Left kidney (tissue), 2 donors: Measurements from ENCODE around the gene WASF1. TPM values are rescaled to one million over a fixed set of nuclear protein-coding genes. Genes with fewer than 3 reads are reported as not detected.
"Not testable (repeated sequence)": the region's sequence is repeated elsewhere in the genome, so short reads cannot be mapped to it uniquely, and the experiment has no call there.

Source experiments
- DNase-seq: peaks from one replicate; pipeline ENCODE4 v3.0.0-alpha.2; 2013
- polyA plus RNA-seq: library from polyadenylated mRNA; unstranded; fragments of 120-200 nt; gene quantifications from one replicate; pipeline ENCODE4 v1.2.1, GENCODE V29; 2013; ENCODE audit not compliant: insufficient read length

Gene WASF1
- polyA plus RNA-seq, 1 donor, result 56.2 TPM

DNA sequence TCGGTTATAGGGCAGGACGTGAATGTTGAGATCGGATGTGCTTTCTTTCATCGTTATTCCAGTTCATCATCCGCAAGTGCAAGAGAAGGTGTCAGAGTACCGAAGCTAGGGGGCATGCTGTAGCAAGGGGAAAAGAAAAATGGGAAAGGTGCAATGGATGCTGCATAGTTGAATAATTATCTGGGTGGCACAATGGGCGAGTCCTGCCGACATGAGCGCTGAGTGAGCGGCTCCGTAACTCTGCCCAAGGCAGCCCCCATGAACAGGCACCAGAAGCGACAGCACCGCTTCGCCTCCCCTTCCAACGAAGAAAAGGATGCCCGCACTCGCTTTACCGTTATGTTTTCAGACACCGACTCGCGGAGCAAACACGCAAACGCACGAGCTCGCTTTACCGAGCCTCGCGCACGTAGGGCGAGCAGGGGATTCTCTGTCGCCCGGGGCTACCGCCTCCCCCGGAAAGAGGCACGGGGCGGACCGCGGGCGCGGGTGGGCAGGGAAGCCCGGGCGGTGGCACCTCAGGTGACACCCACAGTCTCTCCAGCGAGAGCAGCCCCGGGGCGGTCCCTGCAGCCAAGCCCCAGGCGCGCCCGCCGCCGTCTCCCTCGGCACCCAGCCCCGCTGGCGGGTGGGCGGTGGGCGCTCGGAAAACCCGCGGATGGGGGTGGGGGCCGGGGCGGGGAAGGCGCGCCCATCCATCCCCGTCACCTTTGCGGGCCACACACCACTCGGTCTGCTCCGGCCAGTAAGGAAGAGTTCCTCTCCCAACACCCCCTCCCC, 654 bp downstream of the WASF1 start:
- peak; percentile 67 for DNase-seq

DNA sequence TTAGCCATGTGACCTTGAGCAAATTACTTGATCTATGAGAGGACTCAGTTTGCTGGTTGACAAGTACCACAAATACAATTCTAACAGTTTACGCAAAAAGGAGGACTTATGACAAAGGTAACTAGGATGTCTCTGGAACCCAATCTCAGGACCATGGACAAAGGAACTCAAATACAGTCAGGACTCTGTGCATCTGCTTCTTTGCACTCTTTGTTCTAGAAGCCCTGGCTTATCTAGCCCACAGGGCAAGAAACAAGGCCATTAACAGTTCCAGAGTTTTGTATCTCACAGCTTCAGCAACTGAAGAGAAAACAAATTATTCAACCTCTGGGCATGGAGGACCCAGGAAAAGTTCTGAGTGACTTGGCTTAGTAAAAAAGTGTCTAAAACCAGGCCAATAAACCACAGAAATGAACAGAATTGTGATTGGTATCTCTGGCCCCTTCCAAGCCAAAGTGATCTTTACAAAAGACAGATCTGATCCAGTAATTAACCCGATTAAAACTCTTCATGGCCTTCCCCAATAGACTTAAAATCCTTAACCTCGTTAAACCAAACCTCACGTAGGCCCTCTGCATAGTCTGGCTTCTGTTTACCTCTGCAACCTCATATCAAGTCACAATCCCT, 5.9 kb downstream of the WASF1 start:
- DNase-seq, result no peak

DNA sequence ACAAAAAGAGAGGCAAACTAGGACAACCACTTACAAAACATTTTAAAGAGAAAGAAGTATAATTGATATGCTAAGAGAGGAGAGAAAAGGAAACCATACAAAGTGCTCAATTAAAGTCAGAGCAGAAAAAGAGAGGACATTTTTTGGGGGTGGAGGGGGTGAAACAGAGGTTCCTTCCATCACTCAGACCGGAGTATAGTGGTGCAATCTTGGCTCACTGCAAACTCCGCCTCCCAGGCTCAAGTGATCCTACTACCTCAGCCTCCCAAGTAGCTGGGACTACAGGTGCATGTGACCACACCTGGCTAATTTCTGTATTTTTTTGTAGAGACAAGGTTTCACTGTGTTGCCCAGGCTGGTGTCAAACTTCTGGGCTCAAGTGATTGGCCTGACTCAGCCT, 9.4 kb downstream of the WASF1 start:
- DNase-seq, result no peak

DNA sequence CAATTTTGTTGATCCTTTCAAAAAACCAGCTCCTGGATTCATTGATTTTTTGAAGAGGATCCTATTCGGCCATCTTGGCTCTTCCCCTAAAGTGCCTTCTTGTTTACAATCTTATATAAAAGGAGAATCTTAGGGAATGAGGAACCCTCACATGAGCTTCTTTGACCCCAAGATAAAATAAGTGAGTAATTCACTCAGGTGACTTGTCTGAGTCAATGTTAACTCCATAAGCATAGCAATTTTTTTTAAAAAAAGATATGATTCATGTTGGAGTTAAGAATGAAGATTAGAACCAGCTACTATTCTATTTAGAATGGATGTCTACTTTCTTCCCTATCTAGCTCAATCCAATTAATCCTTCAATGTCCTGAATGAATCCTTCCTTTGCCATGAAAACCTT, 21.0 kb downstream of the WASF1 start:
- DNase-seq, result no peak

- no peak for DNase-seq
Observed at GRCh38 chr6:110147870-110148269, 31.6 kb downstream of the WASF1 start.

DNA sequence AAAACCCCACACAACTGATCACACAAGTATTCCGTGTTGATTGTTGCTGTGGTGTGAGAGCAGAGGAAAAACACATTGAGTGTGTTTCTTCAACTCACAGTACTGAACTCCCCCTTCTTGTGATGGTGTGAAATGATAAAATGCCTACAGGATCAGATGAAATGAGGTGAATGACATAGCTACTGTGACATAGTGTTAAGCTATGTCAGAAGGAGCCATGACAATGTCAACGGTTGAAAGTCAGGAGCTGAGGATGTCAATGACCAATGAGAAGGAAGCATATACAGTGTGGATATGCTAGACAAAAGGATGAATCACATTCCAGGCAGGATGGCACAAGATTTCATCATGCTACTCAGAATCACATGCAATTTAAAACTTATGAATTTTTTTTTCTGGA, 38.8 kb downstream of the WASF1 start:
- no peak for DNase-seq

GRCh38 chr6:110139052-110139451, 40.4 kb downstream of the WASF1 start:
- DNase-seq, result no peak

DNA sequence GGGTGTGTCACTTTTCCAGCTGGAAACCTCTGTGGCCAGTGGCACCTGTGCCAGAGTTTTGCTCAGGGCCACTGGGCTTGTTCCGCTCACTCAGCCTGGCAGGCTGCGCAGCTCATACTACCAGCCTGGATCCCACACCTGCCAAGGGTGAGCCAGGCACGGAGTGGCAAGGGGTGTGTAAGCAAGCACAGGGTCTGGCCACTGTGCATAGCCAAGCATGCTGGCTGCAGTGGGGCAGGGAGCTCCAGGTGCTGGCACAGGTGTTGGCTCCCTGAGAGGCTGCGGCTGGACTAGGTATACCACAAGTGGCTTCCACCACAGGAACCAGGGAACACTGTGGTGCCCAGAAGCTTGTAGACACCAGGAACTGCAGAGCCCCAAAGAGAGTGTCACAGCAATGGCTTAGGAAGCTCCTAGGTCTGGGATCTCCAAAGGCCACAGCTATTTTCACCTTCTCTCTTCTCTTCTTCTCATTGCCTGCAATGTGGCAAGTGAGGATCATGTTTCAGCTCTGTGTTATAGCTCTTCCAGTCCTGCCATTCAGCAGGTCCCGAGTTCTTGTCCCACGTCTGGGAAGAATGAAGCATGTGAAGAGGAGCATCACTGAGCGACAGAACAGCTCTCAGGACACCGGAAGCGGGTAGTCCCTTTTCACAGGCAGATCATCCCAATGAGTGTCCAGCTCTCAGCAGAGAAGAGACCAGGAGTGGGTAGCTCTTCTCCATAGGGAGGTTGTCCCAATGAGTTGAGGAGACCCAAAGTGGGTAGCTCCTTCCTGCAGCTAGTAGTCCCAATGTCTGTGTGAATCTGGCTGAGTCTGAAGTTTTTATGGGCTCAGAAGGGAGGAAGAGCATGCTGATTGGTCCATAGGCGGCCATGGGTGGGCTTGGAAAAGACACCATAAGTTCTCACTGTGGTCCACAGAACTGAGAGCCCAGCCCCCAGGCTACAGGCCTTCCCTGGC, 41.3 kb downstream of the WASF1 start:
- no peak for DNase-seq

- DNase-seq, result no peak
Observed at GRCh38 chr6:110130362-110130761, 49.1 kb downstream of the WASF1 start.

GRCh38 chr6:110128418-110128817, 51.1 kb downstream of the WASF1 start:
- DNase-seq, result no peak

DNA sequence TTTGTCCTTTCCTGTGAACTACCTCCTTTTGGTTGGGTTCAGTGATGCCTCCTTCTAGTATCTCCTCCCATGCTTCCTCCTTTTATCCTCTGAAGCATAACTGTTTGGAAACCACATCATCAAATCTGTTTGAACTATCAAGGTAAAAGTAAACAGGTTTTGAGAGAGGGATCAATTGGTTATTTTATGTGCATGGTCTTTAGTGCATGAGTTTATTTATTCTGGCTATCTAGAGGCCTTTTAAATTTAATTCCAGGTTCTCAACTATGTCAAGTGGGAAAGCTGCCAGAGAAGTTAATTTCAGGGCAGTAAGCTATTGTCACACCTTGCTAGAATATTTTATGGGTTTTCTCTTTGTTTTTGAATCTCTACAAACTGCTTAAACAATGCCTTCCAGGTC, 54.1 kb downstream of the WASF1 start:
- no peak for DNase-seq

DNA sequence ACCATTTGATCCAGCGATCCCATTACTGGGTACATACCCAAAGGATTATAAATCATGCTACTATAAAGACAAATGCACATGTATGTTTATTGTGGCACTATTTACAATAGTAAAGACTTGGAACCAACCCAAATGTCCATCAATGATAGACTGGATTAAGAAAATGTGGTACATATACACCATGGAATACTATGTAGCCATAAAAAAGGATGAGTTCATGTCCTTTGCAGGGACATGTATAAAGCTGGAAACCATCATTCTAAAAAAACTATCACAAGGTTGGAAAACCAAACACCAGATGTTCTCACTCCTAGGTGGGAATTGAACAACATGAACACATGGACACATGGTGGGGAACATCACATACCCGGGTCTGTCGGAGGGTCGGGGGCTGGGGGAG, 57.8 kb downstream of the WASF1 start:
- not testable (repeated sequence) for DNase-seq

GRCh38 chr6:110116258-110116657, 63.2 kb downstream of the WASF1 start:
- DNase-seq, result no peak

DNA sequence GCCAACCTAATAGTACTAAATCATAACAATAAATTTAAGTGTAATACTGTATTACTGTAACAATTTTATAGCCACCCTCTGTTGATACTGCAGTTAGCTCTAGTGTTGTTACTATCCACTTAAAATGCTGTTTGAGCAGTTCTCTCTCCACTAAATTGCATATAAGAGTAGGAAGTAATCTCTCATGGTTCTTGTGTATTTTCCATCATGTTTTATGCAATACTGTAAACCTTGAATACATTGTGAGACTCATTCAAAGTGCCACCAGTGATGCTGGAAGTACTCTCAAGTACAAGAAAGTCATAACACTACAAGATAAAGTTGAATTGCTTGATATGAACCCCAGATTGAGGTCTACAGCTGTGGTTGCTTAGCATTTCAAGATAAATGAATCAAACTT, 65.5 kb downstream of the WASF1 start:
- no peak for DNase-seq

GRCh38 chr6:110105296-110105695, 74.2 kb downstream of the WASF1 start:
- DNase-seq, result no peak

DNA sequence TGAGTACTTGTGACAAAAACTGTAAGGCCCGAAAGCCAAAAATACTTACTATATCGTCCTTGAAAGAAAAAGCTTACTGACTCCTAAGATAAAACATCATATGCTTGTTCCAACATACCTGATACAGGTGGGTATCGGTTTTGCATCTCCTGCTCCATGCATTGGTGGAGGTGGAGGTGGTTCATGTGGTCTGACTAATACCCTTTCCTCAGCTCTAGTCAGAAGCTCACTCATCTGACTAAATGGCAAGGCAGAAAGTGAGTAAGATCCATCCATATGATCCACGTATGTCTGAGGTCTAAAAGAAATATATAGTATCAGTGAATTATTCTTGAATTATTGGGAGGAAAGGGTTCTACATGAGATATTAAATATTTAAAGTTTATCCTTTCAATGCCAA, 76.2 kb downstream of the WASF1 start:
- no peak for DNase-seq

- DNase-seq, result no peak
Observed at GRCh38 chr6:110102411-110102810, 77.1 kb downstream of the WASF1 start.

DNA sequence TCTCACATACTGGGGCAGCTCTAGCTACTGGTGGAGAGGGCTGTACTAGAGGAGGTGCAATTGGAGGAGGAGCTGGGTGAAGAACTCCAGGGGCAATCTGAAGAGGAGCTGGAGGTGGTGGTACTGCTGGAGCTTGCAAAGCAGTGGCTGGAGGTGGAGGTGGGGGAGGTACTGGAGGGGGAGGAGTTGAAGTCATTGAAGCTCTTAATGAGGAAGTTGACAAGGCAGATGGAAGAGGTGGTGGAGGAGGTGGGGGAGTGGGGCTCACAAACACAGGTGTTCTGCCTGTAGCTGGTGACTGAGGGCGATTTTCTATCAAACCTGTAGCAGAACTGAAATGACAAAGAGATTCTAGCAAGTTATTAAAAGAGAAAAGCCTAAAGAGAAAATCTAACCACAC, 77.6 kb downstream of the WASF1 start:
- no peak for DNase-seq

DNA sequence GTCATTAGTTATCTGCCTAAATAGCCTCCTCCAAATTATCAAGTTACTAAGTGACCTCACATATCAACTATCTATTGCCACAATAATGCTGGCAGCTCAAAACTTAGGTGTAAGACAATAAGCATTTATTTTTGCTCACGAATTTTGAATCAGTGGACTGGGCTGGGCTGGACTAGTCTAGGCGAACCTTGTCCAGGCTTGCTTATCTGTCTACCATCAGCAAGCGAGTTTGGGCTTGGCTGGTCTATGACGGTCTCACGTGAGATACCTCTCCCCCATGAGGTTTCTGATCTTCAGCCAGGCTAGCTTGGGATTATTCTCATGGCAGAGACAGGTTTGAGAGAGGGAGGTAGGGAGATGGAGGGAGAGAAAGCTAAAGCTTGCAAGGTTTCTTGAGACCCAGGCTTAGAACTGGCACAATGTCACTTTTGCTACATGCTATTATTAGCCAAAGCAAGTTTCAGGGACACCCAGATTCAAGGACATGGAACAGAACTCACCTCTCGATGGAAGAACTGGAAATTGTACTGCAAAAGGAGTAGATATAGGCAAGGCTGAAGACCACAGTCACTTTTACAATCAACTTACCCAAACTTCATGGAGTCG, 80.9 kb downstream of the WASF1 start:
- no peak for DNase-seq

- no peak for DNase-seq
Observed at GRCh38 chr6:110097443-110097842, 82.0 kb downstream of the WASF1 start.

- DNase-seq, result no peak
Observed at GRCh38 chr6:110095935-110096334, 83.5 kb downstream of the WASF1 start.

GRCh38 chr6:110095101-110095500, 84.4 kb downstream of the WASF1 start:
- no peak for DNase-seq
